GM23248 (cell line): ENCODE measurements around the gene MUSK.

Experiments used
- EZH2 ChIP-seq: fragments of 200-600 bp; sonication (generic); IDR thresholded peaks from 2 replicates; pipeline ENCODE4 v1.6.1; 2018; ENCODE audit warnings: antibody characterized with exemption, mild to moderate bottlenecking; ENCODE audit not compliant: insufficient read depth, poor library complexity, severe bottlenecking
- EZH2phosphoT487 ChIP-seq: fragments of 200-600 bp; sonication (generic); IDR thresholded peaks from 2 replicates; pipeline ENCODE4 v1.6.1; 2018; ENCODE audit warnings: antibody characterized with exemption, moderate library complexity, mild to moderate bottlenecking, low read depth; ENCODE audit not compliant: insufficient read depth

GRCh38 chr9:110668570-110669167, at the start of gene MUSK:
- no peak for TF ChIP-seq EZH2
- TF ChIP-seq EZH2phosphoT487 = no peak
